Measurements from ENCODE around the gene IL1RAPL2. TPM values are rescaled to one million over a fixed set of nuclear protein-coding genes. Genes with fewer than 3 reads are reported as not detected.
A peak's percentile ranks its signal among the peaks of the same experiment; 100 is the strongest.

The IL1RAPL2 gene
- polyA plus RNA-seq, 1 of the 3 experiments (the other 2 are of a cell fraction): 0.13 TPM

GRCh38 chrX:105701310-105702052 is 1135.5 kb downstream of the IL1RAPL2 start (continued):
- peak; percentile 48 for TF ChIP-seq CTCF (IDR thresholded peaks at IDR 0.05)
- no peak for TF ChIP-seq SIN3A (IDR thresholded peaks at IDR 0.05; ENCODE audit: borderline replicate concordance, low read depth, low read length)
- TF ChIP-seq RAD21 (IDR thresholded peaks at IDR 0.05; ENCODE audit: low read length): peak; percentile 38; the same call in 1 of the 2 replicates

- Histone ChIP-seq H3K79me2 (ENCODE audit: insufficient read depth) (no peaks in the 10 kb centered on the region), H3K27ac (ENCODE audit: low read depth in 2 of 2, low read length in 1 of 2) (no peak overlapping the region), H3F3A (replicated peaks; ENCODE audit: insufficient read depth) (no peaks in the 10 kb centered on the region), H2AFZ (ENCODE audit: low read depth) (no peak overlapping the region), H3K36me3 (replicated peaks in 1 of 2; ENCODE audit: control insufficient read depth in 1 of 2, insufficient read depth in 2 of 2, low read length in 1 of 2) (no peaks in the 10 kb centered on the region), H3K9me2 (no peaks in the 10 kb centered on the region), H3K4me2 (no peak overlapping the region), H3K4me3 (ENCODE audit: low read depth in 2 of 2, low read length in 1 of 2) (no peak overlapping the region), H3K4me1 (ENCODE audit: control insufficient read depth in 1 of 2, insufficient read depth in 2 of 2, low read depth in 1 of 2, low read length in 1 of 2) (no peaks in the 10 kb centered on the region), H4K20me1 (ENCODE audit: insufficient read depth) (no peaks in the 10 kb centered on the region), H3K9me3 (no peaks in the 10 kb centered on the region), H3K9ac (no peak overlapping the region), H3K27me3 (ENCODE audit: insufficient read depth) (no peaks in the 10 kb centered on the region; the same call in 1 of the 2 replicates)
- POLR2A ChIA-PET: no interaction called here
- WGBS (ENCODE audit: low lambda C conversion rate): 3% methylated on average over 2 of the region's 2 CpGs
- no peak for DNase-seq
- CTCF ChIA-PET: no interaction called here
- TF ChIP-seq CHD2 (IDR thresholded peaks at IDR 0.05; ENCODE audit: low read length, partially characterized antibody) (no peak), ZBTB33 (IDR thresholded peaks at IDR 0.05; ENCODE audit: borderline replicate concordance, low read depth) (no peak), TCF12 (IDR thresholded peaks at IDR 0.05) (no peak), CTCF (IDR thresholded peaks at IDR 0.05) (no peak), SMC3 (IDR thresholded peaks at IDR 0.05; ENCODE audit: low read depth, low read length) (no peak), IRF3 (IDR thresholded peaks at IDR 0.05; ENCODE audit: low read depth, low read length) (no peak), EP300 (IDR thresholded peaks at IDR 0.05; ENCODE audit: borderline replicate concordance in 1 of 2, low read depth in 1 of 2, low read length in 1 of 2) (no peak), PBX3 (IDR thresholded peaks at IDR 0.05) (no peak), NRF1 (IDR thresholded peaks at IDR 0.05; ENCODE audit: low read depth, low read length) (no peak), RFX5 (IDR thresholded peaks at IDR 0.05; ENCODE audit: low read length) (no peak), TAF1 (IDR thresholded peaks at IDR 0.05; ENCODE audit: borderline replicate concordance, low read depth, low read length) (no peak), EZH2phosphoT487 (IDR thresholded peaks at IDR 0.05; ENCODE audit: borderline replicate concordance, low read depth) (no peak), TEAD4 (IDR thresholded peaks at IDR 0.05; ENCODE audit: borderline replicate concordance, insufficient read depth) (no peak), YY1 (IDR thresholded peaks at IDR 0.05; ENCODE audit: low read depth) (no peak), ELF1 (IDR thresholded peaks at IDR 0.05) (no peak), FOXM1 (IDR thresholded peaks at IDR 0.05; ENCODE audit: low read depth) (no peak), RCOR1 (IDR thresholded peaks at IDR 0.05; ENCODE audit: low read length) (no peak)
Measured at GRCh38 chrX:105703876-105704275, 1137.9 kb downstream of the IL1RAPL2 start.

Measured in SK-N-SH (cell line).